Measurements from ENCODE around the gene KIF18B.
A peak's percentile ranks its signal among the peaks of the same experiment; 100 is the strongest.

The KIF18B gene

GRCh38 chr17:44933824-44934744 is 13.5 kb downstream of the KIF18B start:
- no peak for DNase-seq

- no peak for DNase-seq
Observed at GRCh38 chr17:44932787-44933097, 14.8 kb downstream of the KIF18B start.

GRCh38 chr17:44932096-44932786 is 15.3 kb downstream of the KIF18B start:
- DNase-seq, result no peak

GRCh38 chr17:44931376-44931775 is 16.2 kb downstream of the KIF18B start:
- DNase-seq, result no peak

GRCh38 chr17:44930667-44931066 is 16.9 kb downstream of the KIF18B start:
- no peak for DNase-seq

- no peak for DNase-seq
Observed at GRCh38 chr17:44928950-44929720, 18.4 kb downstream of the KIF18B start.

GRCh38 chr17:44928136-44928535 is 19.4 kb downstream of the KIF18B start:
- no peak for DNase-seq

GRCh38 chr17:44927696-44928095 is 19.9 kb downstream of the KIF18B start:
- no peak for DNase-seq

GRCh38 chr17:44926821-44927525 is 20.6 kb downstream of the KIF18B start:
- DNase-seq, result no peak

GRCh38 chr17:44925731-44926697 is 21.6 kb downstream of the KIF18B start:
- no peak for DNase-seq

GRCh38 chr17:44924107-44924544 is 23.4 kb downstream of the KIF18B start:
- no peak for DNase-seq

- no peak for DNase-seq
Observed at GRCh38 chr17:44922746-44923470, 24.7 kb downstream of the KIF18B start.

GRCh38 chr17:44922136-44922535 is 25.4 kb downstream of the KIF18B start:
- DNase-seq, result no peak

- no peak for DNase-seq
Observed at GRCh38 chr17:44921122-44921882, 26.3 kb downstream of the KIF18B start.

GRCh38 chr17:44920565-44920940 is 27.0 kb downstream of the KIF18B start:
- DNase-seq, result no peak

- DNase-seq, result peak; percentile 78
Observed at GRCh38 chr17:44919885-44920564, 27.5 kb downstream of the KIF18B start.

GRCh38 chr17:44919411-44919810 is 28.2 kb downstream of the KIF18B start:
- no peak for DNase-seq

GRCh38 chr17:44918006-44918405 is 29.6 kb downstream of the KIF18B start:
- no peak for DNase-seq

- no peak for DNase-seq
Observed at GRCh38 chr17:44917456-44917855, 30.1 kb downstream of the KIF18B start.
